WTC11 (cell line): Measurements from ENCODE around the gene GPC6.

ENCODE experiments used
- ARID4B ChIP-seq: sonication (generic); formaldehyde crosslinking; IDR thresholded peaks from 2 replicates; pipeline ENCODE4 v1.8.0; 2023; ENCODE audit warnings: missing genetic modification reagents, mild to moderate bottlenecking, borderline replicate concordance
- E2F1 ChIP-seq: sonication (generic); formaldehyde crosslinking; IDR thresholded peaks from 2 replicates; pipeline ENCODE4 v1.8.0; 2022; ENCODE audit warnings: mild to moderate bottlenecking, missing genetic modification reagents
- HMGXB4 ChIP-seq: sonication (generic); formaldehyde crosslinking; IDR thresholded peaks from 2 replicates; pipeline ENCODE4 v1.8.1; 2023; ENCODE audit warnings: mild to moderate bottlenecking, moderate library complexity, missing genetic modification reagents
- PRDM15 ChIP-seq: sonication (generic); formaldehyde crosslinking; IDR thresholded peaks from 2 replicates; pipeline ENCODE4 v1.8.0; 2022; ENCODE audit warnings: missing genetic modification reagents
- STAT6 ChIP-seq: sonication (generic); formaldehyde crosslinking; conservative IDR thresholded peaks from 2 replicates; pipeline ENCODE4 v1.8.1; 2023; ENCODE audit warnings: mild to moderate bottlenecking, low read depth, missing genetic modification reagents, moderate library complexity
- TP53 ChIP-seq: sonication (generic); formaldehyde crosslinking; IDR thresholded peaks from 2 replicates; pipeline ENCODE4 v1.8.1; 2023; ENCODE audit warnings: mild to moderate bottlenecking, missing genetic modification reagents
- TF ChIP-seq, protein P1 (sequence below): sonication (generic); formaldehyde crosslinking; IDR thresholded peaks from 2 replicates; pipeline ENCODE4 v1.8.1; 2023; ENCODE audit warnings: mild to moderate bottlenecking, missing genetic modification reagents, borderline replicate concordance
- TF ChIP-seq, protein P2 (sequence below): fragments of 200-600 bp; IDR thresholded peaks from 2 replicates; pipeline ENCODE4 v1.8.0; 2022; ENCODE audit warnings: antibody characterized with exemption
- TF ChIP-seq, protein P3 (sequence below): sonication (generic); formaldehyde crosslinking; IDR thresholded peaks from 2 replicates; pipeline ENCODE4 v1.8.1; 2022; ENCODE audit warnings: low read depth, missing genetic modification reagents, borderline replicate concordance

GRCh38 chr13:94007072-94007471, 780.5 kb downstream of the GPC6 start:
- TF ChIP-seq, protein P1, sequence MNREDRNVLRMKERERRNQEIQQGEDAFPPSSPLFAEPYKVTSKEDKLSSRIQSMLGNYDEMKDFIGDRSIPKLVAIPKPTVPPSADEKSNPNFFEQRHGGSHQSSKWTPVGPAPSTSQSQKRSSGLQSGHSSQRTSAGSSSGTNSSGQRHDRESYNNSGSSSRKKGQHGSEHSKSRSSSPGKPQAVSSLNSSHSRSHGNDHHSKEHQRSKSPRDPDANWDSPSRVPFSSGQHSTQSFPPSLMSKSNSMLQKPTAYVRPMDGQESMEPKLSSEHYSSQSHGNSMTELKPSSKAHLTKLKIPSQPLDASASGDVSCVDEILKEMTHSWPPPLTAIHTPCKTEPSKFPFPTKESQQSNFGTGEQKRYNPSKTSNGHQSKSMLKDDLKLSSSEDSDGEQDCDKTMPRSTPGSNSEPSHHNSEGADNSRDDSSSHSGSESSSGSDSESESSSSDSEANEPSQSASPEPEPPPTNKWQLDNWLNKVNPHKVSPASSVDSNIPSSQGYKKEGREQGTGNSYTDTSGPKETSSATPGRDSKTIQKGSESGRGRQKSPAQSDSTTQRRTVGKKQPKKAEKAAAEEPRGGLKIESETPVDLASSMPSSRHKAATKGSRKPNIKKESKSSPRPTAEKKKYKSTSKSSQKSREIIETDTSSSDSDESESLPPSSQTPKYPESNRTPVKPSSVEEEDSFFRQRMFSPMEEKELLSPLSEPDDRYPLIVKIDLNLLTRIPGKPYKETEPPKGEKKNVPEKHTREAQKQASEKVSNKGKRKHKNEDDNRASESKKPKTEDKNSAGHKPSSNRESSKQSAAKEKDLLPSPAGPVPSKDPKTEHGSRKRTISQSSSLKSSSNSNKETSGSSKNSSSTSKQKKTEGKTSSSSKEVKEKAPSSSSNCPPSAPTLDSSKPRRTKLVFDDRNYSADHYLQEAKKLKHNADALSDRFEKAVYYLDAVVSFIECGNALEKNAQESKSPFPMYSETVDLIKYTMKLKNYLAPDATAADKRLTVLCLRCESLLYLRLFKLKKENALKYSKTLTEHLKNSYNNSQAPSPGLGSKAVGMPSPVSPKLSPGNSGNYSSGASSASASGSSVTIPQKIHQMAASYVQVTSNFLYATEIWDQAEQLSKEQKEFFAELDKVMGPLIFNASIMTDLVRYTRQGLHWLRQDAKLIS (CRISPR knock-in tag), result no peak
- TF ChIP-seq ARID4B (CRISPR knock-in tag) (no peak), TP53 (CRISPR knock-in tag) (no peak), HMGXB4 (CRISPR knock-in tag) (no peak), PRDM15 (CRISPR knock-in tag) (no peak), E2F1 (CRISPR knock-in tag) (no peak), STAT6 (CRISPR knock-in tag) (no peak)
- TF ChIP-seq, protein P2, sequence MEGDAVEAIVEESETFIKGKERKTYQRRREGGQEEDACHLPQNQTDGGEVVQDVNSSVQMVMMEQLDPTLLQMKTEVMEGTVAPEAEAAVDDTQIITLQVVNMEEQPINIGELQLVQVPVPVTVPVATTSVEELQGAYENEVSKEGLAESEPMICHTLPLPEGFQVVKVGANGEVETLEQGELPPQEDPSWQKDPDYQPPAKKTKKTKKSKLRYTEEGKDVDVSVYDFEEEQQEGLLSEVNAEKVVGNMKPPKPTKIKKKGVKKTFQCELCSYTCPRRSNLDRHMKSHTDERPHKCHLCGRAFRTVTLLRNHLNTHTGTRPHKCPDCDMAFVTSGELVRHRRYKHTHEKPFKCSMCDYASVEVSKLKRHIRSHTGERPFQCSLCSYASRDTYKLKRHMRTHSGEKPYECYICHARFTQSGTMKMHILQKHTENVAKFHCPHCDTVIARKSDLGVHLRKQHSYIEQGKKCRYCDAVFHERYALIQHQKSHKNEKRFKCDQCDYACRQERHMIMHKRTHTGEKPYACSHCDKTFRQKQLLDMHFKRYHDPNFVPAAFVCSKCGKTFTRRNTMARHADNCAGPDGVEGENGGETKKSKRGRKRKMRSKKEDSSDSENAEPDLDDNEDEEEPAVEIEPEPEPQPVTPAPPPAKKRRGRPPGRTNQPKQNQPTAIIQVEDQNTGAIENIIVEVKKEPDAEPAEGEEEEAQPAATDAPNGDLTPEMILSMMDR, result no peak
- TF ChIP-seq, protein P3, sequence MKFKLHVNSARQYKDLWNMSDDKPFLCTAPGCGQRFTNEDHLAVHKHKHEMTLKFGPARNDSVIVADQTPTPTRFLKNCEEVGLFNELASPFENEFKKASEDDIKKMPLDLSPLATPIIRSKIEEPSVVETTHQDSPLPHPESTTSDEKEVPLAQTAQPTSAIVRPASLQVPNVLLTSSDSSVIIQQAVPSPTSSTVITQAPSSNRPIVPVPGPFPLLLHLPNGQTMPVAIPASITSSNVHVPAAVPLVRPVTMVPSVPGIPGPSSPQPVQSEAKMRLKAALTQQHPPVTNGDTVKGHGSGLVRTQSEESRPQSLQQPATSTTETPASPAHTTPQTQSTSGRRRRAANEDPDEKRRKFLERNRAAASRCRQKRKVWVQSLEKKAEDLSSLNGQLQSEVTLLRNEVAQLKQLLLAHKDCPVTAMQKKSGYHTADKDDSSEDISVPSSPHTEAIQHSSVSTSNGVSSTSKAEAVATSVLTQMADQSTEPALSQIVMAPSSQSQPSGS, result no peak
